BLaER1 (cell line): Measurements from ENCODE around the gene PALMD.

Experiments used
- H3K27ac ChIP-seq: shearing (Covaris generic); formaldehyde crosslinking; 2 replicates; pipeline ENCODE4 v1.8.1; 2022
- H3K27me3 ChIP-seq: shearing (Covaris generic); formaldehyde crosslinking; 2 replicates; pipeline ENCODE4 v1.8.1; 2022
- H3K36me3 ChIP-seq: shearing (Covaris generic); formaldehyde crosslinking; 2 replicates; pipeline ENCODE4 v1.8.1; 2022
- H3K4me1 ChIP-seq: shearing (Covaris generic); formaldehyde crosslinking; 2 replicates; pipeline ENCODE4 v1.8.1; 2022
- H3K4me2 ChIP-seq: shearing (Covaris generic); formaldehyde crosslinking; 2 replicates; pipeline ENCODE4 v1.8.1; 2022
- H3K4me3 ChIP-seq: shearing (Covaris generic); formaldehyde crosslinking; 2 replicates; pipeline ENCODE4 v1.8.1; 2022
- H3K9ac ChIP-seq: shearing (Covaris generic); formaldehyde crosslinking; 2 replicates; pipeline ENCODE4 v1.8.1; 2022
- H3K9me3 ChIP-seq: shearing (Covaris generic); formaldehyde crosslinking; 2 replicates; pipeline ENCODE4 v1.8.1; 2022
- H4K20me1 ChIP-seq: shearing (Covaris generic); formaldehyde crosslinking; 2 replicates; pipeline ENCODE4 v1.8.1; 2022
- Cebpa-rat ChIP-seq: shearing (Covaris generic); IDR thresholded peaks from 2 replicates; pipeline ENCODE4 v1.8.1; 2022

Gene PALMD, protein sequence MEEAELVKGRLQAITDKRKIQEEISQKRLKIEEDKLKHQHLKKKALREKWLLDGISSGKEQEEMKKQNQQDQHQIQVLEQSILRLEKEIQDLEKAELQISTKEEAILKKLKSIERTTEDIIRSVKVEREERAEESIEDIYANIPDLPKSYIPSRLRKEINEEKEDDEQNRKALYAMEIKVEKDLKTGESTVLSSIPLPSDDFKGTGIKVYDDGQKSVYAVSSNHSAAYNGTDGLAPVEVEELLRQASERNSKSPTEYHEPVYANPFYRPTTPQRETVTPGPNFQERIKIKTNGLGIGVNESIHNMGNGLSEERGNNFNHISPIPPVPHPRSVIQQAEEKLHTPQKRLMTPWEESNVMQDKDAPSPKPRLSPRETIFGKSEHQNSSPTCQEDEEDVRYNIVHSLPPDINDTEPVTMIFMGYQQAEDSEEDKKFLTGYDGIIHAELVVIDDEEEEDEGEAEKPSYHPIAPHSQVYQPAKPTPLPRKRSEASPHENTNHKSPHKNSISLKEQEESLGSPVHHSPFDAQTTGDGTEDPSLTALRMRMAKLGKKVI

GRCh38 chr1:99645699-99646531 is at the start of gene PALMD:
Gene PALMD, plus strand, starts transcription at chr1:99646113. Its CDS starts 205 bp downstream, at chr1:99646318.
- Histone ChIP-seq H3K27ac (no peak within 1 kb of the TSS), H3K36me3 (no peaks in the 10 kb centered on the region), H4K20me1 (no peaks in the 10 kb centered on the region), H3K27me3 (no peaks in the 10 kb centered on the region), H3K9ac (no peak within 1 kb of the TSS), H3K4me3 (no peak within 1 kb of the TSS), H3K4me2 (no peak within 1 kb of the TSS), H3K9me3 (no peaks in the 10 kb centered on the region), H3K4me1 (no peaks in the 10 kb centered on the region)
- no peak for TF ChIP-seq Cebpa-rat

GRCh38 chr1:99598738-99599411 is 47.0 kb upstream of the PALMD start:
- no peak overlapping the region for H3K4me2 ChIP-seq
- no peaks in the 10 kb centered on the region for H3K9me3 ChIP-seq
- no peak overlapping the region for H3K9ac ChIP-seq
- H3K4me1 ChIP-seq: no peaks in the 10 kb centered on the region
- TF ChIP-seq Cebpa-rat: no peak
- H3K27me3 ChIP-seq: no peaks in the 10 kb centered on the region
- H3K4me3 ChIP-seq: no peak overlapping the region
- no peaks in the 10 kb centered on the region for H4K20me1 ChIP-seq
- no peaks in the 10 kb centered on the region for H3K36me3 ChIP-seq
- no peak overlapping the region for H3K27ac ChIP-seq

GRCh38 chr1:99599678-99600175 is 46.2 kb upstream of the PALMD start:
- Histone ChIP-seq H3K4me3 (no peak overlapping the region), H3K36me3 (no peaks in the 10 kb centered on the region), H3K4me2 (no peak overlapping the region), H3K27ac (no peak overlapping the region), H4K20me1 (no peaks in the 10 kb centered on the region), H3K9ac (no peak overlapping the region), H3K9me3 (no peaks in the 10 kb centered on the region), H3K4me1 (no peaks in the 10 kb centered on the region), H3K27me3 (no peaks in the 10 kb centered on the region)
- TF ChIP-seq Cebpa-rat: no peak

- no peak for TF ChIP-seq Cebpa-rat
- Histone ChIP-seq H3K4me3 (no peak overlapping the region), H3K9me3 (no peaks in the 10 kb centered on the region), H3K27me3 (no peaks in the 10 kb centered on the region), H3K27ac (no peak overlapping the region), H3K4me2 (no peak overlapping the region), H3K9ac (no peak overlapping the region), H4K20me1 (no peaks in the 10 kb centered on the region), H3K4me1 (no peaks in the 10 kb centered on the region), H3K36me3 (no peaks in the 10 kb centered on the region)
Measured at GRCh38 chr1:99600782-99601181, 45.1 kb upstream of the PALMD start.

DNA sequence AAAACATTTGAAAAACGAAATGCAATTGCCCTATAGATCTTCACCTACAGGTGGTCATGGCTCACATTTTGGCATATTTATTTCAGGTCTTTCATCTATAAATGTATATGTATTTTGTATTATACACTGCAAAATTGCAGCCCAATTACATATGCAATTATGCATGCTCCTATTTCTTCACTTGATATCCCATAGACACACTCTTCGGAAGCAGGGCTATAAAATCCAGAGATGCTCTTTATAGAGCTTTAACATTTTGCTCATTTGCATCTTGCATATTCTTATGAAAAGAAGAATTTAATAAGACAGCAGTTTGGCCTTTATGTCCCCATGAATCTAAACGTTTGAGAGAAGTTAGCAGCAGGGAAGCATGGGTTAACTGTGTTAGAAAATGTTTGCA is 44.7 kb upstream of the PALMD start:
- Histone ChIP-seq H3K27ac (no peak overlapping the region), H4K20me1 (no peaks in the 10 kb centered on the region), H3K27me3 (no peaks in the 10 kb centered on the region), H3K4me3 (no peak overlapping the region), H3K9me3 (no peaks in the 10 kb centered on the region), H3K4me1 (no peaks in the 10 kb centered on the region), H3K9ac (no peak overlapping the region), H3K4me2 (no peak overlapping the region), H3K36me3 (no peaks in the 10 kb centered on the region)
- no peak for TF ChIP-seq Cebpa-rat

DNA sequence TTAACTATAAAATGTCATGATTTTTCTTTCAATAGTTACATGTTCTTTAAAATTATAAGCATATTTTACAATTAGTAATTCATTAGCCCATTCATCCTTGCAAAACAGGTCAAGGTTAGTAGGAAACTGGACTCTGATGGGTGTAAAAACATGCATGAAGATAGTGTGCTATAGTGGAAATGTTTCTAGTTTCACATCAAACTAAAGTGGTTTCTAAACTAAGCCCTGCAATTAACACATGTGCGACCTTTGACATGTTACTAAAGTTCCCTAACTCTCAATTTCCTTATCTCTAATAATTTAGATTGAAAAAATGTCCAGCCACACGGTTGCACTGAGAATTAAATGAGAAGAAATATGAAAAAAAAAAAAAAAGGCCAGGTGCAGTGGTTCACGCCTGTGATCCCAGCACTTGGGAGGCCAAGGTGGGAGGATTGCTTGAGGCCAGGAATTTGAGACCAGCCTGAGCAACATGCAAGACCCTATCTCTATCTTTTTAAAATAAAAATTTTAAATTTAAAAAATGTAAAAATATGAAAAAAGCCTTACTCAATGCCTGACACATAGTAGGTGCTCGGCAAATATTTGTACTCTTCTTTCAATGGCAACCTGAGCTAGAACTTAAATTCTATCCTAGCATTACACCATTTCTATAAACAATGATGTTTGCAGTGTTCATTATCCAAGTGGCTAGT is 44.1 kb upstream of the PALMD start:
- Histone ChIP-seq H3K4me2 (no peak overlapping the region), H3K4me1 (no peaks in the 10 kb centered on the region), H3K9me3 (no peaks in the 10 kb centered on the region), H4K20me1 (no peaks in the 10 kb centered on the region), H3K9ac (no peak overlapping the region), H3K27me3 (no peaks in the 10 kb centered on the region), H3K4me3 (no peak overlapping the region), H3K27ac (no peak overlapping the region), H3K36me3 (no peaks in the 10 kb centered on the region)
- no peak for TF ChIP-seq Cebpa-rat

DNA sequence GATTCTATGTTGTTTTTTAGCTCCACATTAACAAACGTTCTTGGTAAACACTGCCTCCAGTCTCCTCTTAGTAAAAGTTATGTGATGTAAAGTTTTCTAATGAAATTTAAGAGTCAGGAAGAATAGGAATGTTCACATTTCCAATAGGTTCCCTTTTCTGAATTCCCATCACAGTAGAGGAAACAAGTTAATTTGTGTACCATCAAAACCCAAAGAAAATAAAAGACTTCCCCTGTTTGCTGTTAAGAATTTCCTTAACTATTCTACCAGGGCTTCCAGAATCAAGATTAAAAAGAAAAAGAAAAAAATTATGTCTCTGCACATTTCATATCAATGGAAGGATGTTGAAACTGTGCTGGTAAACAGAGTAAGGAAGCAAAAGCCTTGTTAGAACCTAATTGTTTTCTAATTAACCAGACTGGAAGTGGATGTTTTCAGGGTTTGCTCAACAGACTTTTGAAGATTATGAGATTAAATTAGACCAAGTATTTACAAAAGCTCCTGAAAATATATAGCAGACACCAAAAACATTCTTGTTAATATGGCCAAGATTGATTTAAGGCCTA is 43.4 kb upstream of the PALMD start:
- H3K27me3 ChIP-seq: no peaks in the 10 kb centered on the region
- H3K4me1 ChIP-seq: no peaks in the 10 kb centered on the region
- no peak overlapping the region for H3K4me3 ChIP-seq
- H3K4me2 ChIP-seq: no peak overlapping the region
- H3K27ac ChIP-seq: no peak overlapping the region
- H3K9me3 ChIP-seq: peaks cover under 1% of the 10 kb centered on the region; the same call in 1 of the 2 replicates
- no peaks in the 10 kb centered on the region for H3K36me3 ChIP-seq
- H4K20me1 ChIP-seq: no peaks in the 10 kb centered on the region
- no peak overlapping the region for H3K9ac ChIP-seq
- TF ChIP-seq Cebpa-rat: no peak

GRCh38 chr1:99603699-99604560 is 42.0 kb upstream of the PALMD start:
- no peak overlapping the region for H3K4me2 ChIP-seq
- H4K20me1 ChIP-seq: no peaks in the 10 kb centered on the region
- H3K9ac ChIP-seq: no peak overlapping the region
- H3K27ac ChIP-seq: no peak overlapping the region
- no peaks in the 10 kb centered on the region for H3K36me3 ChIP-seq
- TF ChIP-seq Cebpa-rat: no peak
- H3K9me3 ChIP-seq: peaks cover 5% of the 10 kb centered on the region; the same call in 1 of the 2 replicates
- H3K4me3 ChIP-seq: no peak overlapping the region
- H3K4me1 ChIP-seq: no peaks in the 10 kb centered on the region
- H3K27me3 ChIP-seq: no peaks in the 10 kb centered on the region
